GM12865 (cell line): Measurements from ENCODE around the gene FAM3C.
A peak's percentile ranks its signal among the peaks of the same experiment; 100 is the strongest.

ENCODE experiments used
- DNase-seq: peaks from one replicate; pipeline ENCODE4 v3.0.0; 2010; ENCODE audit warnings: low read depth
- H3K4me3 ChIP-seq: 2 replicates; pipeline ENCODE4 v1.5.1; 2011; ENCODE audit warnings: mild to moderate bottlenecking, low read depth, low read length, control low read depth
- TF ChIP-seq, protein P1 (sequence below): IDR thresholded peaks from 2 replicates; pipeline ENCODE4 v1.5.1; 2011; ENCODE audit warnings: low read length, control low read depth, low read depth, inconsistent platforms; ENCODE audit not compliant: insufficient read depth; ENCODE audit errors: missing control alignments

The FAM3C gene

DNA sequence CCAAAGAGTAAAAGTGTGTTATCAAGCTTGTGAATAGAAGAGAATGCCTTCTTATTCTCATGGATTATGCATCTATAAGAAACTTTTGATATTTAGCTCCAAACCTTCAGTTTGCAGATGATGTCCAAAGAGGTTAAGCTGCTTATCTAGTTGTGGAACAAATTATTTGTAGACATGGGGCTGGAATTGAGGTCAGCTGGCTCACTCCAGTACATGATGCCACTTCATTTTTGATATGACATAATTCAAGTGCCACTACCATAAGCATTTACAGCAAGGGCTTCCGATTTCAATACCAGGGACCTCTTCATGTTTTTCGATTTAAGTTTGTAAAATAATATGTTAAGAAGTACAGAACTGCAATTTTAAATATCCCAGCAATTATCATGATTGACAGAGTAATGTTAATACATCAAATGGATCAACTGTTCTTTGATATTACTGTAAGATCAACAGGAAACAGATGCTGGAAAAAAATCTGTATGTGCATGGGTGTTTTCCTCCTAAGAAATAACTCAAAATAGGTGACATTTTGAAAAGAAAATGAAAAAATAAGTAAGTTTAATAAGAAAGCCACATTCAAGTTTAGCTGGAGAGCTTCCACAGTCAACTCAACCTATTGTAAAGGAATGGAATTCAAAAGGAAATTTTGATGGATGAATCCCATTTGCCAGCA is 12.7 kb downstream of the FAM3C start:
- TF ChIP-seq, protein P1, sequence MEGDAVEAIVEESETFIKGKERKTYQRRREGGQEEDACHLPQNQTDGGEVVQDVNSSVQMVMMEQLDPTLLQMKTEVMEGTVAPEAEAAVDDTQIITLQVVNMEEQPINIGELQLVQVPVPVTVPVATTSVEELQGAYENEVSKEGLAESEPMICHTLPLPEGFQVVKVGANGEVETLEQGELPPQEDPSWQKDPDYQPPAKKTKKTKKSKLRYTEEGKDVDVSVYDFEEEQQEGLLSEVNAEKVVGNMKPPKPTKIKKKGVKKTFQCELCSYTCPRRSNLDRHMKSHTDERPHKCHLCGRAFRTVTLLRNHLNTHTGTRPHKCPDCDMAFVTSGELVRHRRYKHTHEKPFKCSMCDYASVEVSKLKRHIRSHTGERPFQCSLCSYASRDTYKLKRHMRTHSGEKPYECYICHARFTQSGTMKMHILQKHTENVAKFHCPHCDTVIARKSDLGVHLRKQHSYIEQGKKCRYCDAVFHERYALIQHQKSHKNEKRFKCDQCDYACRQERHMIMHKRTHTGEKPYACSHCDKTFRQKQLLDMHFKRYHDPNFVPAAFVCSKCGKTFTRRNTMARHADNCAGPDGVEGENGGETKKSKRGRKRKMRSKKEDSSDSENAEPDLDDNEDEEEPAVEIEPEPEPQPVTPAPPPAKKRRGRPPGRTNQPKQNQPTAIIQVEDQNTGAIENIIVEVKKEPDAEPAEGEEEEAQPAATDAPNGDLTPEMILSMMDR: no peak
- no peak for DNase-seq
- no peak overlapping the region for H3K4me3 ChIP-seq

DNA sequence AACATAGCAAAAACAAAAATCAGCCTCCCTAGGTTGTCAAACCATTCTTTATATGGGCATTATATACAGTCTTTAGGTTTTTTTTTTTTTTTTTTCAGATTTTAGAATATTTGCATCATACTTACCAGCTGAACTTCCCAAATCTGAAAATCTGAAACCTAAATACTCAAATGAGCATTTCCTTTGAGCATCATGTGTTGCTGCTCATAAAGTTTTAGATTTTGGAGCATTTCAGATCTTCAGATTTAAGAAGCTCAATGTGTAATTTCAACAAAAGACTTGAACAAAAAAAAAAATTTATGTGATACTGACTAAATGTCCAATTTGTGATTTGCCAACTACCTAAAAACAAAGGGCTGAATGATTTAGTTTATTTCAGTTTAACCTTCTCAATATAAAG is 13.6 kb downstream of the FAM3C start:
- DNase-seq: no peak
- H3K4me3 ChIP-seq: no peak overlapping the region
- TF ChIP-seq, protein P1: no peak

DNA sequence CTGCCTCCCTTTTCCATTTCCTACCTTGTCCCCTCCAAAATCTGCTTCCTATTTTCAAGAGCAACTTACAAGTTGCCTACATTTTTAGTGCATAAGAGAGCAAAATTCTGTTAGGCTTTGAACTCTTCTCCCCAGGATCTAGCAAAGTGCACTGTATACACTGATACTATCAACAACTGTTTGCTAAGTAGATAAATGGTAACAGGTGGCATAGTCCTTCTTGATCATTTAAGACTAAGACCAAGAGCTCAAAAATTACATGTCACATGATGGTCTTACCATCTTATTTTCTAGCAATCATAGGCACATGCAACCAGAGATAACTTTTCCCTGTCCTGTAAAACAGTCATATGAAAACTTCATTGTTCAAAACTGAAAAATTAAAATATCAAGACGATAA is 16.2 kb downstream of the FAM3C start:
- TF ChIP-seq, protein P1: no peak
- no peak overlapping the region for H3K4me3 ChIP-seq
- no peak for DNase-seq

DNA sequence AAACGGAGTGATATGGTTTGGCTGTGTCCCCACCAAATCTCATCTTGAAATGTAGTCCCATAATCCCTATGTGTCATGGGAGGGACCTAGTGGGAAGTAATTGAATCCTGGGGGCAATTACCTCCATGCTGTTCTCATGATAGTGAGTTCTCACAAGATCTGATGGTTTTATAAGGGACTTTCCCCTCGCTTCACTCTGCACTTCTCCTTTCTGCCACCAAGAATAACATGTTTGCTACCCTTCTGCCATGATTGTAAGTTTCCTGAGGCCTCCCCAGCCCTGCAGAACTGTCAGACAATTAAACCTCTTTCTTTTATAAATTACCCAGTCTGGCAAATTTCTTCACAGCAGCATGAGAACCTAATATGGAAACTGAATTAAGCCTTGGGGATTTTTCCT is 19.1 kb downstream of the FAM3C start:
- no peak overlapping the region for H3K4me3 ChIP-seq
- peak; percentile 27 for DNase-seq
- TF ChIP-seq, protein P1: no peak

DNA sequence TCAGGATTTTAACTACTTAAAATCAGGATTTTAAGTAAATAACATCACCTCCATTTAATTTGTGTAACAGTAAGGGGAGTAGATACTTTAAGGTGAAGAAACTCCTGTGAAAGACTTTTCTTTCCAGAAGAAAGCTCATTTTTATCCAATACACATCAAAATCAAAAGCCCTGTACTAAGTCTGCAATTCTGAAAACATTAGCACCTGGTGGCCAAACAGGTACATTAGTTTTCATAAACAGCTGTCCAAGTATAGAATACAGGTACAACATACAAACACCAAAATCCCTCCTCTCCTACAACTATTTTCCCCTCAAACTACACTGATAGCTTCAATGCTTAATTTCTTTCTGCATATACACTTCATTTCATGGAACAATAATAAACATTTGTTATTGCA is 22.9 kb downstream of the FAM3C start:
- TF ChIP-seq, protein P1: no peak
- peak overlapping the region; percentile 31; the same call in 1 of the 2 replicates for H3K4me3 ChIP-seq
- no peak for DNase-seq

DNA sequence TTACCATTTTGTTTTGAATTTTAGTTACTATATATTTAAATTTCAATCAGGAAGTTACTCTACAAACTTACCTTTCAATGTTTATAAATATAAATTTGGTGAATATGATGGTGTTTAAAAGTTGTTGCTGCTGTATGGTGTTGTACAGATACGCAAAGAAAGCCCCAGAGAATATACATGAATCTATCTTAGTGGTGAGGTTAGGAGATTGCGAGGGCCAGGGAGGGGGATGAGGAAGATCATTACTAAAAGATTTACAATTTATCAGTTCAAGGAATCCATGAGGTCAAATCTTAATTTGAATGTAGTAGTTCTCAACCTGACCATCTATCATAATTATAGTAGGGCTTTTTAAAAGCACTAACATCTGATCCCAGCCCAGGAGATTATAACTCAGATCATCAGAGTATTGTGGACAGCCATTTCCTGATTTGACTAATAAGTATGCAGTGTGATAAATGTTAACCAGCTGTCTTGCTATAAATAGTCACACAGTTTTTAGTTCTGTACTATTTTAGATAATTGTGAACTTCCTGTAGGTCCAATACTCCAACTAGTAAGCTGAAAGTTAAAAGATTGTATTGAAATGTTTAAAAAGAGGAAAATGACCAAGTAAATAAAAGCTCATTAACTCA is 23.6 kb downstream of the FAM3C start:
- H3K4me3 ChIP-seq: peak overlapping the region; percentile 31; the same call in 1 of the 2 replicates
- TF ChIP-seq, protein P1: no peak
- DNase-seq: peak; percentile 70
